NCI-H2107 (cell line): Measurements from ENCODE around the gene PSMB7.

Experiments used
- DNase-seq: peaks from one replicate; lab custom pipeline; 2025; lab: John Stamatoyannopoulos, UW

The PSMB7 gene

GRCh38 chr9:124345063-124345462 is 70.2 kb downstream of the PSMB7 start:
- DNase-seq = no peak

GRCh38 chr9:124344291-124345050 is 70.8 kb downstream of the PSMB7 start:
- no peak for DNase-seq

GRCh38 chr9:124343533-124344290 is 71.5 kb downstream of the PSMB7 start:
- DNase-seq = no peak

- DNase-seq = peak; percentile 85
Observed at GRCh38 chr9:124342776-124343485, 72.3 kb downstream of the PSMB7 start.

GRCh38 chr9:124342402-124342775 is 72.9 kb downstream of the PSMB7 start:
- no peak for DNase-seq

- DNase-seq = no peak
Observed at GRCh38 chr9:124341455-124342170, 73.6 kb downstream of the PSMB7 start.

GRCh38 chr9:124340219-124341069 is 74.8 kb downstream of the PSMB7 start:
- no peak for DNase-seq

GRCh38 chr9:124339603-124340146 is 75.6 kb downstream of the PSMB7 start:
- no peak for DNase-seq

- no peak for DNase-seq
Observed at GRCh38 chr9:124337562-124337961, 77.7 kb downstream of the PSMB7 start.

GRCh38 chr9:124335320-124335707 is 79.9 kb downstream of the PSMB7 start:
- DNase-seq = no peak

GRCh38 chr9:124334568-124335319 is 80.5 kb downstream of the PSMB7 start:
- no peak for DNase-seq

- DNase-seq = no peak
Observed at GRCh38 chr9:124333203-124333579, 82.1 kb downstream of the PSMB7 start.

GRCh38 chr9:124332361-124333202 is 82.7 kb downstream of the PSMB7 start:
- no peak for DNase-seq

GRCh38 chr9:124331580-124331979 is 83.7 kb downstream of the PSMB7 start:
- DNase-seq = no peak

- no peak for DNase-seq
Observed at GRCh38 chr9:124330011-124330697, 85.1 kb downstream of the PSMB7 start.

- DNase-seq = no peak
Observed at GRCh38 chr9:124329206-124329792, 85.9 kb downstream of the PSMB7 start.

- no peak for DNase-seq
Observed at GRCh38 chr9:124328285-124328684, 87.0 kb downstream of the PSMB7 start.

GRCh38 chr9:124327491-124327890 is 87.8 kb downstream of the PSMB7 start:
- no peak for DNase-seq
